Measurements from ENCODE around the gene TRAPPC2B.

DNA sequence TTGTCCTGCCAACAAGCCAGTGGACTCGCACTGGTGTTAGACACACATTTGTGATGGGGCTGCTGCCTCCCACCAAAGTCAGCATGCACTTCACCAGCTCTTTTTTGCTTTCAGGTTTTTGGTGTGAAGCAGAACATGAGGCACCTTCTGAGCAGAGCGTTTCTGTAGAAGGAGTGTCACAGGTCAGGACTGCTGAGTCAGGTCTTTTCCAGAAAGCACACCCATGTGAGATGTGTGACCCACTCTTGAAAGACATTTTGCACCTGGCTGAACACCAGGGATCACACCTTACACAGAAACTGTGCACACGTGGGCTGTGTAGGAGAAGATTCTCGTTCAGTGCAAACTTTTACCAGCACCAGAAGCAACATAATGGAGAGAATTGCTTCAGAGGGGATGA, 7.4 kb upstream of the TRAPPC2B start:
- TF ChIP-seq, protein P1, sequence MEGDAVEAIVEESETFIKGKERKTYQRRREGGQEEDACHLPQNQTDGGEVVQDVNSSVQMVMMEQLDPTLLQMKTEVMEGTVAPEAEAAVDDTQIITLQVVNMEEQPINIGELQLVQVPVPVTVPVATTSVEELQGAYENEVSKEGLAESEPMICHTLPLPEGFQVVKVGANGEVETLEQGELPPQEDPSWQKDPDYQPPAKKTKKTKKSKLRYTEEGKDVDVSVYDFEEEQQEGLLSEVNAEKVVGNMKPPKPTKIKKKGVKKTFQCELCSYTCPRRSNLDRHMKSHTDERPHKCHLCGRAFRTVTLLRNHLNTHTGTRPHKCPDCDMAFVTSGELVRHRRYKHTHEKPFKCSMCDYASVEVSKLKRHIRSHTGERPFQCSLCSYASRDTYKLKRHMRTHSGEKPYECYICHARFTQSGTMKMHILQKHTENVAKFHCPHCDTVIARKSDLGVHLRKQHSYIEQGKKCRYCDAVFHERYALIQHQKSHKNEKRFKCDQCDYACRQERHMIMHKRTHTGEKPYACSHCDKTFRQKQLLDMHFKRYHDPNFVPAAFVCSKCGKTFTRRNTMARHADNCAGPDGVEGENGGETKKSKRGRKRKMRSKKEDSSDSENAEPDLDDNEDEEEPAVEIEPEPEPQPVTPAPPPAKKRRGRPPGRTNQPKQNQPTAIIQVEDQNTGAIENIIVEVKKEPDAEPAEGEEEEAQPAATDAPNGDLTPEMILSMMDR (IDR thresholded peaks at IDR 0.05; ENCODE audit: low read depth, low read length, poor library complexity, severe bottlenecking): no peak
- no peak for TF ChIP-seq EZH2phosphoT487 (IDR thresholded peaks at IDR 0.05; ENCODE audit: borderline replicate concordance, low read length)

Measured in DOHH2 (cell line).